Forelimb muscle (tissue), 1 donor: Measurements from ENCODE around the gene DCUN1D1. TPM values are rescaled to one million over a fixed set of nuclear protein-coding genes. Genes with fewer than 3 reads are reported as not detected.

ENCODE experiments used
- DNase-seq: peaks from one replicate; pipeline ENCODE4 v3.0.0-alpha.2; 2013; ENCODE audit warnings: low read depth
- polyA plus RNA-seq: library from polyadenylated mRNA; unstranded; fragments of 120-200 nt; gene quantifications from one replicate; pipeline ENCODE4 v1.2.1, GENCODE V29; 2013; ENCODE audit not compliant: insufficient read length

DCUN1D1 gene
- polyA plus RNA-seq, 1 donor: 32.3 TPM

GRCh38 chr3:182972387-182972786 is 8.0 kb downstream of the DCUN1D1 start:
- DNase-seq: no peak

DNA sequence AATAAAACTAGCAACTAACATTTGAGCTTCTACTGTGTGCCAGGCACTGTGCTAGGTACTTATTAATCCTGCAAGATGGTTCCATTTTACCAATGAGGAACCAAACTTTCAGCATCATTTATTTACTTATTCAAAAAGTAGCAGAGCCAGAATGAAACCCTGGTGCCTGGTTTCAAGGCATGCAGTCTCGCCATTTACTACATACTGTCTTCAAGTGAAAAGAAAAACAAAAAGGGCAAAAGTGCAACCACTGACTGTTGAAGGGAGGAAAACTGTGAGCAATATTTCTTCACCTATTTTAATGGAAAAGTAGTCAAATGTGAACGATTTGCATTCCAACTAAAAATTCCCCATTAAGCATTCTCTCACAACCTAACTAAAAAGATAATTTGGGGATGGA is 8.7 kb downstream of the DCUN1D1 start:
- no peak for DNase-seq

- no peak for DNase-seq
Measured at GRCh38 chr3:182970811-182971418, 9.4 kb downstream of the DCUN1D1 start.

GRCh38 chr3:182969853-182970252 is 10.5 kb downstream of the DCUN1D1 start:
- DNase-seq: no peak

DNA sequence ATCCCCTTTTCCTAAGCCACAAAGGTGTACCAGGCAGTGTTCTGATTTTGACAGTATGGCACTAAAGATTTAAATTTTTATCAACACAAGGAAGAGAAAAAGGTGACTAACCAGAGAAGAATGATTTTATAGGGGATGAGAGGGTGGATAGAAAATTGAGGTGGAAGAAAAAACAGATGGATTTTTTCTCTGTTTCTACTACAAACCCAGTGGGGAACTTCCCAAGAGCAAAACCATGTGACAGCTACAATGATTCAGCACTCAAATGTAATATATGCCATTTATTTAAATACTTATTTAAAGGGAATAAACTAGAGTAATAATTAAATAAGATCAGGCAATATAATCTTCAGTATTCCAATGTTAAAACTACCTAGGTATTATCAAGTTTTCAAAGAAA is 11.1 kb downstream of the DCUN1D1 start:
- no peak for DNase-seq

DNA sequence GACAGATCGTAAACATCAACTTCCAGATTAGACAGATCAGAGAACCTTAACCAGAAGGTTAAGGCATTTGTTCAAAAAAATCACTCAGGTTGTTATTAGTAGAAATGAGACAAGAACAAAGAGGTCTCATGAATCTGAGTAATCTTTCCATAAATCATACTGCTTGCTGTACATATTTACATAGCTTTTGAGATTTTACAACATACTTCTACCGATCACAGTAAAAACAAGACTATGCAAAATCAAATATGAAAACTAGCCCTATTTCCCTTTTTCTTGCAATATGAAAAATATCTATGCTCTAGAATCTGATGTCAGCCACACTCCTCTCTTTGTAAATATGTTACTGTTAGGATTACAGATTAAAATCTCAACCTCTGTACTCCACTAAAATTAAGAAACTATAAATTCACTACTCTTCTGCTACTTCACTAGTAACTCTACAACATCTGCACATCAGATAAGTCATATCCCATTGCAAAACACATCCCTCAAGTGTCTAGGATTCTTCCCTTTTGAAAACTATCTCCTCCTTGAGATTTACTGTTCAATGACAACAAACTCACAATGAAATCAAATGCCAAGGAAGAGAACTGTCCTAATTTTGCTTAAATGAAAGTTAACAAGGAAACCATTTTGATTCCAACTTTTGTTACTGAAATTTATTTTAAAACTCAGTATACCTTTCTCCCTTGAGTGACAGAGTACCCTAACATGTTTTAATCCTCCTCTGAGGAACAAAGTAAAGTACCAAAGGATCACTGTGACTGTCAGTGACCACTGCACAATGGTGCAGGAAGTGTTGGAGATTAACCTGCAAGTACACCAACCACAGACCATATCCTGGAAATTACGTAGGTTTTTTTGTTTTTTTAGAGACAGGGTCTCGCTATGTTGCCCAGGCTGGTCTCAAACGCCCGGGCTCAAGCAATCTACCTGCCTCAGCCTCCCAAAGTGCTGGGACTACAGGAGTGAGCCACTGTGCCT is 12.8 kb downstream of the DCUN1D1 start:
- no peak for DNase-seq

- no peak for DNase-seq
Measured at GRCh38 chr3:182965861-182966366, 14.4 kb downstream of the DCUN1D1 start.

- DNase-seq: no peak
Measured at GRCh38 chr3:182964179-182964578, 16.2 kb downstream of the DCUN1D1 start.

- DNase-seq: no peak
Measured at GRCh38 chr3:182962166-182962565, 18.2 kb downstream of the DCUN1D1 start.

DNA sequence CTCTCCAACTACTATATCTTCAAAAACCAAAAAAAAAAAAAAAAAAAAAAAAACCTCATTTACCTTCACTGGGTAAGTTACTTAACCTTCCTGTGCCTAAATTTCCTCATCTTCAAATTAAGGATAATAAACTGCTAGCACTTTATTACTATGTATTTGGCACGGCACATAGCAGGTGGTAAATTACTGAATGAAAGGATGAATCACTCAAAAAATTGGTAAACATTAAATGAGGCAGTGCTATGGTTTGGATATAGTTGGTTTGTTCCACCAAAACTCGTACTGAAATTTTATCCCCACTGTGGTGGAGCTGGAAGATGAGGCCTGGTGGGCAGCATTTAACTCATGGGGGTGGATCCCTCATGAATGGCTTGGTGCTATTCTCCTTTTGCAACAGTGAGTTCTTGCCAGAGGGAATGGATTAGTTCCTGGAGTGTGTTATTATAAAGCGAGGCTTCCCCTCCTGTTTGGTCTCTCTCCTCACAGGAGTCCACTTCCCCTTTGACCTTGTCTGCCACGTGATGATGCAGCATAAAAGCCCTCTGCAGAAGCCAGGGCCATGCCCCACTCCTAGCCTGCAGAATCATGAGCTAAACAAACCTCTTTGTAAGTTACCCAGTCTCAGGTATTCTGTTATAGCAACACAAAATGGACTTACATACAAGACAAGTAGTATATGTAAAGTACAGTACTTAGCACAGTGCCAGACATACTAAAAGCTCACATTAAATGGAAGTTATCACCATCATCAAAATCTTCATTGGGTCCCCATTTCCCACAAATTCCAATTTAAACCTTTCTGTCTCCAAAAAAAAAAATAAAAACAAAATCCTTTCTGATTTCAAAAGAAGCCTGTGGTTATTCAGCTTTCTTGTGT is 20.6 kb downstream of the DCUN1D1 start:
- DNase-seq: no peak

DNA sequence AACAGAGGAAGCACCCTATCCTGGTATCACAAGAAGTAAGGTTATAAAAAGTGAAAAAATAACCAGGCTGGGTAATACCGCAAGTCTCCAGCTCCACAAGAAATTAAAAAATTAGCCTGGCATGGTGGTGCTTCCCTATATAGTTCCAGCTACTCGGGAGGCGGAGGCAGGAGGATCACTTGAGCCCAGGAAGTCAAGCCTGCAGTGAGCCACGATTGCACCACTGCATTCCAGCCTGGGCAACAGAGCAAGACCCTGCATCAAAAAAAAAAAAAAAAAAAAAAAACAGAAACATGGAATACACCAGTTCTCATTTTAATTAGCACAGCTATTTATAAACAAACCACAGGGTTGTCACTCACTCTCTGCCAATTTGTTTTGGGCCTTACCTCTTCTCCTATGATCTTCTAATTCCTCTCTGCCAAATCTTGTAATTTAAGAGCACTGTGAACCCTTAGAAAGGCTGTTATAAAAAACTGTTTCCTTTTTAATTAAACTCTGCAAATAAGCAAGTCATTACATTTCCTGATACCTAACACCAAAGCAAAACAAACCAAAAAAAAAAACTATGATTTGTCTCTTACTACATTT is 22.6 kb downstream of the DCUN1D1 start:
- no peak for DNase-seq

DNA sequence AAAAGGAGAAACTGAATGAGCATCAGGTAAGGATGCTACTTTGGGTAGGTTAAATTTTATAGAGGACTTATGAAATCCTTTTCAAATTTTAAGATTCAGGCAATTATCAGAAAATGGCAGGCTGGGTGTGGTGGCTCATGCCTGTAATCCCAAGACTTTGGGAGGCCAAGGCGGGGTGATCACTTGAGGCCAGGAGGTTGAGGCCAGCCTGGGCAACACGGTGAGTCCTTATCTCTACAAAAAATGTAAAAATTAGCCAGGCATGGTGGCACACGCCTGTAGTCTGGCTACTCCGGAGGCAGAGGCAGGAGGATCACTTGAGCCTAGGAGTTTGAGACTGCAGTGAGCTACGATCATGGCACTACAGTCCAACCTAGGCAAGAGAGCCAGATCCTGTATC is 23.1 kb downstream of the DCUN1D1 start:
- DNase-seq: no peak

- DNase-seq: no peak
Measured at GRCh38 chr3:182954553-182955235, 25.6 kb downstream of the DCUN1D1 start.

GRCh38 chr3:182949688-182950087 is 30.6 kb downstream of the DCUN1D1 start:
- DNase-seq: no peak

- DNase-seq: no peak
Measured at GRCh38 chr3:182948305-182948704, 32.0 kb downstream of the DCUN1D1 start.

- no peak for DNase-seq
Measured at GRCh38 chr3:182947888-182948287, 32.5 kb downstream of the DCUN1D1 start.

DNA sequence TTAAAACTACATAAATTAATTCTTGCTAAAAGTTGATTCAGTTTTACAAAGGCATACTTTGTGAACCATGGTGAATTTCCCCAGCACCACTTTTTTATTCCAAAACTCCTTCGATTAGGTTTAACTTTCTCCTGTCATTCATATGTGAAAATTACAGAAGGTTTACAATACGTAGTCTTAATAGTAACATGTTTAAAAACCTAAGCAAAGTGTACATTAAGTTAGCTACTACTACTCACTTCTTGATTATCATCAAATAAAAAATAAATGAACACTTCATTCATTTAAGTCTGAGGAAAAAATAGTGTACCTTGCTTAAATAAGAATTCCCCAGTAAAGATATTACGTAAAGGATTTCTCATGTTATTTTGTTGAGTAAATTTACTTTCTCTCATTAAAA is 38.6 kb downstream of the DCUN1D1 start:
- no peak for DNase-seq

DNA sequence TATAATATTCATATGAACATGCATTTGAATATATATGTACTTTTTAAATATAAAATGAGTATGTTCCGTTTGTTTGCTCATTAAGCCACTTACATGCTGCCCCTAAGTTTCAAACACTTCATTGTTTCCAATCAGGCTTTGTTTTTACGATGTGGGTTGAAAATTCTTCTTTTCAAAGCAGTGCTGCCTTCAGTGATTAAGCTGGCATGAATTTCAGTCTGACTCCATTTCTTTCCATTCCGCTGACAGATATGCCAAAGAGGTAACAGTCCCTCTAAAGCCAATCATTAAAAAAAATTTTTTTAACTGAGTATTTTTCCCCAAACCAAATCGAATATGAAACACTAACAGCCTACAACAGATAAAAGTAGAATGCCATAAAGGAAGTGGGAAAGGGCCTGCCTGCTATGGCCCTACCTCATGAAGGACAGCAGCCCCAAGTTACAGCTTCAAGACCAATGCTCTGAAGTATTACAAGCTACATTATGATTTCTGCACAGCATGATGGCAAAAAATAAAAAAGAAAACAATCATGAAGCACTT is 40.0 kb downstream of the DCUN1D1 start:
- DNase-seq: no peak

DNA sequence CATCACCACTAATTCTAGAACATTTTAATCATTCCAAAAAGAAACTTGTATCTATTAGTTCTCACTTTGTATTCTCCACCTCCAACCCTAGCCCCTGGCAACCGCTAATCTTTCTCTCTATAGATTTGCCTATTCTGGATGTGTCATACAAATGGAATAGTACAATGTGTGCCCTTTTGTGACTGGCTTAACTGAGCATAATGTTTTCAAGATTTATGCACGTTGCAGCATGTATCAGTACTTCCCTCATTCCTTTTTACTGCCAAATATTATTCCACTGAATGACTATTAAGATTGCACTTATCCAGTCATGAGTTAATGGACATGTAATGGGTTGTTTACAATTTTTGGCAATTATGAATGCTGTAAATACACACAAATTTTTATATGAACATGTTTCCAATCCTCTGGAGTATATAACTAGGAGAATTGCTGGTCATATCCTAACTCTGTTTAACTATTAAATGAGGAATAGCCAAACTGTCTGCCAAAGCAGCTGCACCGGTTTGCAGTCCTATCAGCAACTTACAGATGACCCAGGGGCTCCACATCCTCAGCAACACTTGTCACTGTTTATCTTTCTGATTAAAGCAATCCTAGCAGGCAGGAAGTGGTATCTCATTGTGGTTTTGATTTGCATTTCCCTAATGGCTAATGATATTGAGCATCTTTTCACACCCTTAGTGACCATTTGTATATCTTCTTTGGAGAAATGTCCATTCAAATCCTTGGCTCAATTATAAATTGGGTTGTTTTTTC is 42.9 kb downstream of the DCUN1D1 start:
- no peak for DNase-seq

GRCh38 chr3:182936918-182937285 is 43.4 kb downstream of the DCUN1D1 start:
- DNase-seq: no peak
